ENCODE measurements around the gene PRKAG2. TPM values are rescaled to one million over a fixed set of nuclear protein-coding genes. Genes with fewer than 3 reads are reported as not detected.

The PRKAG2 gene
- total RNA-seq, 3 donors from 2014 or later = 32.3 to 56.6 (median 34.4) TPM

DNA sequence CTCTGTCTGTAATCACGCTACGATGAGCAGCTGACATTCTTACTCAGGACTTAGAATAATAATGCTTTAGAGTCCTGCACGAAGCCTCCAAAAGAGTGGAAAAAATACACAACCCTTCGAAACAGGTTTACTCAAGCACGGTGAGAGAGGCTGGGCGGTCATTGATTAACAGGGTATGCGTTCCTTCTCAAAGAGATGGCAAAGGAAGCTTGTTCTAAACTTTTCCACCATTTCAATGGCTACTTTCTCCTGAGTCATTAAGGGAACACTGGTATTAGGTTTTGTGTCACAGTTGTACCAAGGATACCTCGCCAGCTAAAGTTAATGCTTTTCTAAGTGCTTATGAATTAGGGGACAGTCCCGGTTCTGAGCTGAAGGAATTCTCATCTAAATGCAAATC is 215.3 kb downstream of the PRKAG2 start:
- Histone ChIP-seq H3K27ac (no peak overlapping the region), H3K36me3 (no peaks in the 10 kb centered on the region), H3K9me3 (no peaks in the 10 kb centered on the region), H3K4me3 (no peak overlapping the region), H3K4me1 (no peaks in the 10 kb centered on the region), H3K27me3 (no peaks in the 10 kb centered on the region)
- TF ChIP-seq CTCF (IDR thresholded peaks at IDR 0.05) = no peak
- no peak for TF ChIP-seq POLR2AphosphoS5 (IDR thresholded peaks at IDR 0.05)
- TF ChIP-seq POLR2A (IDR thresholded peaks at IDR 0.05) = no peak
- intact Hi-C loops (cut with DNase I; ENCODE audit: low total_unique reads) = no loop called here
- DNase-seq (ENCODE audit: low spot score in 2 of 2) = no peak

GRCh38 chr7:151660141-151660540 is 216.8 kb downstream of the PRKAG2 start:
- Histone ChIP-seq H3K4me3 (no peak overlapping the region), H3K27ac (no peak overlapping the region), H3K36me3 (no peaks in the 10 kb centered on the region), H3K9me3 (no peaks in the 10 kb centered on the region), H3K4me1 (no peaks in the 10 kb centered on the region), H3K27me3 (no peaks in the 10 kb centered on the region)
- no peak for TF ChIP-seq POLR2AphosphoS5 (IDR thresholded peaks at IDR 0.05)
- TF ChIP-seq POLR2A (IDR thresholded peaks at IDR 0.05) = no peak
- no peak for TF ChIP-seq CTCF (IDR thresholded peaks at IDR 0.05)
- DNase-seq (ENCODE audit: low spot score in 2 of 2) = no peak
- intact Hi-C loops (cut with DNase I; ENCODE audit: low total_unique reads) = no loop called here

DNA sequence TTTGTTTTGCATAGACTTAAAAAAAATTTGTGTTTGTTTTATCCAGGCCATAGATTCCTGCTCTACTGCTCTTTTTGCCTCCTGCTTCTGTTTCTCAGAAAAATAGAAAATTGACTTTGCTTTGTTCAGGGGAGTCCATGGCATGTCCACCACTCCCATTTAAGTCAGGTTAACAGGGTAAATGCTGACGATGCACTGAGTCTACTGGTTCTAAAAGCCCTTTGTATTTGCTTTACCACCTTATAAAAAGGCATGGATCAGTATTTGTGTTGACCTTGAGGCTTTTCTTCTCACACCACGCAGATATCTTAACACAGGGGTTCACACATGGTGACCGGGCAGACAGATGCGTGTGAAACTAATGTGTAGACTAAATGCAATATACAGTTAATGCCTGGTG is 217.7 kb downstream of the PRKAG2 start:
- Histone ChIP-seq H3K36me3 (no peaks in the 10 kb centered on the region), H3K4me1 (no peaks in the 10 kb centered on the region), H3K27me3 (no peaks in the 10 kb centered on the region), H3K27ac (no peak overlapping the region), H3K9me3 (no peaks in the 10 kb centered on the region), H3K4me3 (no peak overlapping the region)
- no peak for TF ChIP-seq POLR2AphosphoS5 (IDR thresholded peaks at IDR 0.05)
- TF ChIP-seq POLR2A (IDR thresholded peaks at IDR 0.05) = no peak
- no peak for TF ChIP-seq CTCF (IDR thresholded peaks at IDR 0.05)
- intact Hi-C loops (cut with DNase I; ENCODE audit: low total_unique reads) = no loop called here
- no peak for DNase-seq (ENCODE audit: low spot score in 2 of 2)

- no peaks in the 10 kb centered on the region for H3K9me3 ChIP-seq
- intact Hi-C loops (cut with DNase I; ENCODE audit: low total_unique reads) = no loop called here
- no peaks in the 10 kb centered on the region for H3K27me3 ChIP-seq
- no peaks in the 10 kb centered on the region for H3K36me3 ChIP-seq
- no peak overlapping the region for H3K4me3 ChIP-seq
- no peaks in the 10 kb centered on the region for H3K4me1 ChIP-seq
- TF ChIP-seq CTCF (IDR thresholded peaks at IDR 0.05) (no peak), POLR2AphosphoS5 (IDR thresholded peaks at IDR 0.05) (no peak), POLR2A (IDR thresholded peaks at IDR 0.05) (no peak)
- no peak overlapping the region for H3K27ac ChIP-seq
- DNase-seq (ENCODE audit: low spot score in 2 of 2) = no peak
Observed at GRCh38 chr7:151658778-151659177, 218.1 kb downstream of the PRKAG2 start.

DNA sequence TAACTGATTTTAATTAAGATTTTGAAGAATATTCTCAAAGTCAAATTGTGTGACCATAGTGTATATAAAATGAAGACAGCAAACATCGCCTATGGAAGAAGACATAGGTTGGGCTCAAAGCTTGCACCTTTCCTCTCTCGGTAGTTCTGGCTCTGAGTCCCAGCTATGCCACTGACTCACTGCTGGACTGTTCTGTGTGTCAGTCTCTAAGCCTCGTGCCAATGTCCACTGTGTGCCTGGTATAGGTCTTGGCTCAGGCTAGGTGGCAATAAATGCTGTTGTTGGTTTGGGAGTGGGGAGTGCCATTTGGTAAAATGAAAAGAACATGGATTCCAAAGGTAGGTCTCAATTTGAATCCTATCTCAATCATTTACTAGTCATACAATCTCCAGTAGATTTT is 219.7 kb downstream of the PRKAG2 start:
- Histone ChIP-seq H3K4me3 (no peak overlapping the region), H3K27ac (no peak overlapping the region), H3K9me3 (no peaks in the 10 kb centered on the region), H3K27me3 (no peaks in the 10 kb centered on the region), H3K36me3 (no peaks in the 10 kb centered on the region), H3K4me1 (no peaks in the 10 kb centered on the region)
- intact Hi-C loops (cut with DNase I; ENCODE audit: low total_unique reads) = no loop called here
- DNase-seq (ENCODE audit: low spot score in 2 of 2) = no peak
- TF ChIP-seq CTCF (IDR thresholded peaks at IDR 0.05) = no peak
- TF ChIP-seq POLR2A (IDR thresholded peaks at IDR 0.05) = no peak
- no peak for TF ChIP-seq POLR2AphosphoS5 (IDR thresholded peaks at IDR 0.05)

Measured in breast epithelium (tissue), 4 donors.